ENCODE results near the gene ZNF562.
"Not testable (repeated sequence)": the region's sequence is repeated elsewhere in the genome, so short reads cannot be mapped to it uniquely, and the experiment has no call there.

The ZNF562 gene

GRCh38 chr19:9668544-9668943 lies 6.4 kb downstream of the ZNF562 start:
- TF ChIP-seq, protein P1, sequence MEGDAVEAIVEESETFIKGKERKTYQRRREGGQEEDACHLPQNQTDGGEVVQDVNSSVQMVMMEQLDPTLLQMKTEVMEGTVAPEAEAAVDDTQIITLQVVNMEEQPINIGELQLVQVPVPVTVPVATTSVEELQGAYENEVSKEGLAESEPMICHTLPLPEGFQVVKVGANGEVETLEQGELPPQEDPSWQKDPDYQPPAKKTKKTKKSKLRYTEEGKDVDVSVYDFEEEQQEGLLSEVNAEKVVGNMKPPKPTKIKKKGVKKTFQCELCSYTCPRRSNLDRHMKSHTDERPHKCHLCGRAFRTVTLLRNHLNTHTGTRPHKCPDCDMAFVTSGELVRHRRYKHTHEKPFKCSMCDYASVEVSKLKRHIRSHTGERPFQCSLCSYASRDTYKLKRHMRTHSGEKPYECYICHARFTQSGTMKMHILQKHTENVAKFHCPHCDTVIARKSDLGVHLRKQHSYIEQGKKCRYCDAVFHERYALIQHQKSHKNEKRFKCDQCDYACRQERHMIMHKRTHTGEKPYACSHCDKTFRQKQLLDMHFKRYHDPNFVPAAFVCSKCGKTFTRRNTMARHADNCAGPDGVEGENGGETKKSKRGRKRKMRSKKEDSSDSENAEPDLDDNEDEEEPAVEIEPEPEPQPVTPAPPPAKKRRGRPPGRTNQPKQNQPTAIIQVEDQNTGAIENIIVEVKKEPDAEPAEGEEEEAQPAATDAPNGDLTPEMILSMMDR (IDR thresholded peaks at IDR 0.05): no peak
- TF ChIP-seq ZFX (IDR thresholded peaks at IDR 0.05; ENCODE audit: borderline replicate concordance): no peak
- H3K27ac ChIP-seq: no peak overlapping the region

GRCh38 chr19:9667898-9668297 lies 7.0 kb downstream of the ZNF562 start:
- no peak overlapping the region for H3K27ac ChIP-seq
- TF ChIP-seq, protein P1 (IDR thresholded peaks at IDR 0.05): no peak
- no peak for TF ChIP-seq ZFX (IDR thresholded peaks at IDR 0.05; ENCODE audit: borderline replicate concordance)

GRCh38 chr19:9658769-9659168 lies 16.1 kb downstream of the ZNF562 start:
- TF ChIP-seq, protein P1 (IDR thresholded peaks at IDR 0.05): no peak
- TF ChIP-seq ZFX (IDR thresholded peaks at IDR 0.05; ENCODE audit: borderline replicate concordance): no peak
- H3K27ac ChIP-seq: no peak overlapping the region

- not testable (repeated sequence) for H3K27ac ChIP-seq
Measured at GRCh38 chr19:9653066-9653555, 21.8 kb downstream of the ZNF562 start.

DNA sequence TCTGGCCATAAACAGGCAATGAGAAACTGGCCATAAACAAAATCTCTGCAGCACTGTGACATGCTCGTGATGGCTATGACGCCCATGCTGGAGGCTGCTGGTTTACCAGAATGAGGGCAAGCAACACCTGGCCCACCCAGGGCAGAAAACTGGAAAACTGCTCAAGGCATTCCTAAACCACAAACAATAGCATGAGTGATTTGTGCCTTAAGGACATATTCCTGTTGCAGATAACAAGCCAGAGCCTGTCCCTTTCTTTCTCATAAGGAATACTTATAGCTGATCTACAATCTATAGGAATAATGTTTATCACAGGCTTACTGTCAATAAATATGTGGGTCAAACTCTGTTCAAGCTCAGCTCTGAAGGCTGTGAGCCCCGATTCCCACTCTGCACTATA lies 23.4 kb downstream of the ZNF562 start:
- H3K27ac ChIP-seq: not testable (repeated sequence)

DNA sequence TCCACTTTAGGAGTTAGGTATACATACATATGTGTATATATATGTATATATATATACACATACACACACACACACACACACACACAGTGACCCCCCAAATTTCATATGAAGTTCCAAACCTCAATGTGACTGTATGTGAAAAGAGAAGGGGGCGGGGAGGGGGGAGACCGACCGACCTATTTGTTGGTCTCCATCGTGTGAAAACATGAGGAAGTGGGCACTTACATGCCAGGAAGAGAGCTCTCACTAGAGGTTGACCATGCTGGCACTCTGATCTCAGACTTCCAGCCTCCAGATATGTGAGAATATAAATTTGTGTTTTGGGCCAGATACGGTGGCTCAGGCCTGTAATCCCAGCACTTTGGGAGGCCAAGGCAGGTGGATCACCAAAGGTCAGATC lies 24.6 kb downstream of the ZNF562 start:
- H3K27ac ChIP-seq: no peak overlapping the region
- no peak for TF ChIP-seq ZFX (IDR thresholded peaks at IDR 0.05; ENCODE audit: borderline replicate concordance)
- TF ChIP-seq, protein P1 (IDR thresholded peaks at IDR 0.05): no peak

GRCh38 chr19:9645472-9645871 lies 29.4 kb downstream of the ZNF562 start:
- H3K27ac ChIP-seq: no peak overlapping the region
- TF ChIP-seq, protein P1 (IDR thresholded peaks at IDR 0.05): no peak
- no peak for TF ChIP-seq ZFX (IDR thresholded peaks at IDR 0.05; ENCODE audit: borderline replicate concordance)

DNA sequence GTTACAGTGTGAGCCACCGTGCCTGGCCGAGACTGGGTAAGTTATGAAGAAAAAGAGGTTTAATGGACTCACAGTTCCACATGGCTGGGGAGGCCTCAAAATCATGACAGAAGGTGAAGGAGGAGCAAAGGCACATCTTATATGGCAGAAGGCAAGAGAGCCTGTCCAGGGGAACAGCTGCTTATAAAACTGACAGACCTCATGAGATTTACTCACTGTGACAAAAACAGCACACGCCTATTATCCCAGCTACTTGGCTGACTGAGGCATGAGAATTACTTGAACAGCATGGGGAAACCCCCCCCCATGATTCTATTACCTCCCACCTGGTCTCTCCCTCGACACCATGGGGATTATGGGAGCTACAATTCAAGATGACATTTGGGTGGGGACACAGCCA lies 30.4 kb downstream of the ZNF562 start:
- no peak for TF ChIP-seq ZFX (IDR thresholded peaks at IDR 0.05; ENCODE audit: borderline replicate concordance)
- TF ChIP-seq, protein P1 (IDR thresholded peaks at IDR 0.05): no peak
- H3K27ac ChIP-seq: no peak overlapping the region
